ENCODE results near the gene HAL. TPM values are rescaled to one million over a fixed set of nuclear protein-coding genes. Genes with fewer than 3 reads are reported as not detected.
A peak's percentile ranks its signal among the peaks of the same experiment; 100 is the strongest.

The HAL gene
- total and polyA plus RNA-seq, 2 experiments from 2014 or later = not detected

DNA sequence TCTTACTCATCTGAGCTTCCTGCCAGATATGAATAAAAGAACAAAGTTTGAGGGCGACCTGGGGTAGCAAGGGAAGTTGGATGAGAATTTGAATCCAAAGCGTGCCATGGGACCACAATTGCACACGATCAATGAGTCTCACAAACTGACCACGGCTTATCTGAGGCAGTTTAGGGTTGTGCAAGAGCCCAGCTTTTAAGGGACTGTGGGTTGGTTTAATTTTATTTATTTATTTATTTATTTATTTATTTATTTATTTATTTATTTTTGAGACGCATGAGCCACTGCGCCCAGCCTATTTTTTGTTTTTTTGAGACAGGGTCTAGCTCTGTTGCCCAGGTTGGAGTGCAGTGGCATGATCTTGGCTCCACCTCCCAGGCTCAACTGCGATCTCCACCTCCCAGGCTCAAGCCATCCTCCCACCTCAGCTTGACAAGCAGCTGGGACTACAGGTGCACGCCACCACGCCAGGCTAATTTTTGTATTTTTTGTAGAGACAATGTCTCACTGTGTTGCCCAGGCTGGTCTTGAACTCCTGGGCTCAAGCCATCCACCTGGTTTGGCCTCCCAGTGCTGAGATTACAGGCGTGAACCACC lies 51.9 kb downstream of the HAL start:
- TF ChIP-seq, protein P1, sequence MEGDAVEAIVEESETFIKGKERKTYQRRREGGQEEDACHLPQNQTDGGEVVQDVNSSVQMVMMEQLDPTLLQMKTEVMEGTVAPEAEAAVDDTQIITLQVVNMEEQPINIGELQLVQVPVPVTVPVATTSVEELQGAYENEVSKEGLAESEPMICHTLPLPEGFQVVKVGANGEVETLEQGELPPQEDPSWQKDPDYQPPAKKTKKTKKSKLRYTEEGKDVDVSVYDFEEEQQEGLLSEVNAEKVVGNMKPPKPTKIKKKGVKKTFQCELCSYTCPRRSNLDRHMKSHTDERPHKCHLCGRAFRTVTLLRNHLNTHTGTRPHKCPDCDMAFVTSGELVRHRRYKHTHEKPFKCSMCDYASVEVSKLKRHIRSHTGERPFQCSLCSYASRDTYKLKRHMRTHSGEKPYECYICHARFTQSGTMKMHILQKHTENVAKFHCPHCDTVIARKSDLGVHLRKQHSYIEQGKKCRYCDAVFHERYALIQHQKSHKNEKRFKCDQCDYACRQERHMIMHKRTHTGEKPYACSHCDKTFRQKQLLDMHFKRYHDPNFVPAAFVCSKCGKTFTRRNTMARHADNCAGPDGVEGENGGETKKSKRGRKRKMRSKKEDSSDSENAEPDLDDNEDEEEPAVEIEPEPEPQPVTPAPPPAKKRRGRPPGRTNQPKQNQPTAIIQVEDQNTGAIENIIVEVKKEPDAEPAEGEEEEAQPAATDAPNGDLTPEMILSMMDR (IDR thresholded peaks at IDR 0.05; ENCODE audit: low read depth, low read length) = no peak
- H3K4me1 ChIP-seq (ENCODE audit: low read depth) = peaks cover 6% of the 10 kb centered on the region
- no peaks in the 10 kb centered on the region for H3K9me3 ChIP-seq (ENCODE audit: low read depth)
- H3K36me3 ChIP-seq = no peaks in the 10 kb centered on the region
- no peak overlapping the region for H3K4me3 ChIP-seq
- H3K27ac ChIP-seq = no peak overlapping the region
- peak in 1 of 2 donors; percentile 1 for DNase-seq (ENCODE audit: low read depth in 1 of 2, low spot score in 1 of 2)
- H3K27me3 ChIP-seq = peaks cover 25% of the 10 kb centered on the region

DNA sequence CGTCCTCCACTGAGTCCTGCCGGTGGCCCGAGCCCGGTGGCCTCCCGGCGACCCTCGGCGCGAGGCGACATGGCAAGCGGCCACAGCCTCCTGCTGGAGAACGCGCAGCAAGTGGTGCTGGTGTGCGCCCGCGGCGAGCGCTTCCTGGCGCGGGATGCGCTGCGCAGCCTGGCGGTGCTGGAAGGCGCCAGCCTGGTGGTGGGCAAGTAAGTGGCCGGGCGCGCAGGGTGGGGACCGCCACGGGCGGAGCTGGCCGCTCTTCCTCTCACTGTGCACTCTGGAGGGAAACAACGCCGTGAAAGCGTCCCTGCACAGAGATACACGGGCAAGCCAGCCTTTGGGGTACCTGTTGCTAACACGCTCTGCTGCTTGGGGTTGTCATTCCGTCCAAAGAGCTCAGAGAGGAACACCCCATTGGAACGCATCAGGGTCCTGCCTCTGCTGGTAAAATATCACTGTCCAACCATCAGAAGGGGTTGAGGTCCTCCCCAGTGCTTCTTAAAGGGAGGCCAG lies 52.8 kb downstream of the HAL start, which contains the start of gene AMDHD1:
AMDHD1 (plus strand) TSS at position 2 of the 513 bp plus-strand sequence; CDS start at position 70, 68 bp downstream.
- TF ChIP-seq, protein P1 (IDR thresholded peaks at IDR 0.05; ENCODE audit: low read depth, low read length) = peak; percentile 31
- Histone ChIP-seq H3K9me3 (ENCODE audit: low read depth) (no peaks in the 10 kb centered on the region), H3K36me3 (no peaks in the 10 kb centered on the region), H3K4me3 (peak within 1 kb of the TSS; percentile 89), H3K27me3 (peaks cover 25% of the 10 kb centered on the region), H3K27ac (no peak within 1 kb of the TSS), H3K4me1 (ENCODE audit: low read depth) (peaks cover 6% of the 10 kb centered on the region)
- DNase-seq (ENCODE audit: low read depth in 1 of 2, low spot score in 1 of 2) = peak; percentile 55 to 82

- H3K36me3 ChIP-seq = no peaks in the 10 kb centered on the region
- peak; percentile 64 to 66 for DNase-seq (ENCODE audit: low read depth in 1 of 2, low spot score in 1 of 2)
- H3K27me3 ChIP-seq = peaks cover 25% of the 10 kb centered on the region
- no peaks in the 10 kb centered on the region for H3K9me3 ChIP-seq (ENCODE audit: low read depth)
- H3K4me3 ChIP-seq = peak within 1 kb of the TSS; percentile 89
- H3K4me1 ChIP-seq (ENCODE audit: low read depth) = peaks cover 6% of the 10 kb centered on the region
- TF ChIP-seq, protein P1 (IDR thresholded peaks at IDR 0.05; ENCODE audit: low read depth, low read length) = no peak
- no peak within 1 kb of the TSS for H3K27ac ChIP-seq
Observed at GRCh38 chr12:95942524-95943329, 53.4 kb downstream of the HAL start, which contains the start of gene CCDC38. CCDC38 (minus strand) TSS chr12:95942614; CDS start chr12:95936509, 6,105 bp downstream.

- Histone ChIP-seq H3K27ac (no peak overlapping the region), H3K9me3 (ENCODE audit: low read depth) (no peaks in the 10 kb centered on the region), H3K27me3 (peaks cover 25% of the 10 kb centered on the region), H3K36me3 (no peaks in the 10 kb centered on the region), H3K4me3 (peak overlapping the region; percentile 89), H3K4me1 (ENCODE audit: low read depth) (peaks cover 6% of the 10 kb centered on the region)
- DNase-seq (ENCODE audit: low read depth in 1 of 2, low spot score in 1 of 2) = no peak
- TF ChIP-seq, protein P1 (IDR thresholded peaks at IDR 0.05; ENCODE audit: low read depth, low read length) = no peak
Observed at GRCh38 chr12:95942101-95942523, 54.0 kb downstream of the HAL start.

- peaks cover 21% of the 10 kb centered on the region for H3K27me3 ChIP-seq
- no peak overlapping the region for H3K27ac ChIP-seq
- peaks cover 6% of the 10 kb centered on the region for H3K4me1 ChIP-seq (ENCODE audit: low read depth)
- no peaks in the 10 kb centered on the region for H3K9me3 ChIP-seq (ENCODE audit: low read depth)
- DNase-seq (ENCODE audit: low read depth in 1 of 2, low spot score in 1 of 2) = no peak
- TF ChIP-seq, protein P1 (IDR thresholded peaks at IDR 0.05; ENCODE audit: low read depth, low read length) = no peak
- H3K36me3 ChIP-seq = no peaks in the 10 kb centered on the region
- no peak overlapping the region for H3K4me3 ChIP-seq
Observed at GRCh38 chr12:95940514-95940913, 55.6 kb downstream of the HAL start.

Other genes starting within 250 kb of the HAL start
- gene NTN4, start 205.6 kb downstream of the HAL start, total RNA-seq = 0.86 and 1.2 TPM in 2 replicates
- 1.4 TPM in 1 of 2 replicates, not detected in the other for gene NTN4, start 205.6 kb downstream of the HAL start, polyA plus RNA-seq
- gene SNRPF, start 137.4 kb downstream of the HAL start, total RNA-seq = 20.9 and 22.7 TPM in 2 replicates
- gene SNRPF, start 137.4 kb downstream of the HAL start, polyA plus RNA-seq = 64.0 and 76.2 TPM in 2 replicates
- not detected in 2 replicates for gene CCDC38, start 53.7 kb downstream of the HAL start, total RNA-seq
- not detected in 2 replicates for gene CCDC38, start 53.7 kb downstream of the HAL start, polyA plus RNA-seq
- gene AMDHD1, start 53.0 kb downstream of the HAL start, total RNA-seq = 0.15 and 0.25 TPM in 2 replicates
- gene AMDHD1, start 53.0 kb downstream of the HAL start, polyA plus RNA-seq = 0.06 TPM in 1 of 2 replicates, not detected in the other
- gene LTA4H, start 39.2 kb upstream of the HAL start, total RNA-seq = 76.6 and 109 TPM in 2 replicates
- gene LTA4H, start 39.2 kb upstream of the HAL start, polyA plus RNA-seq = 64.6 and 108 TPM in 2 replicates
- 5.1 and 9.6 TPM in 2 replicates for gene ELK3, start 198.0 kb upstream of the HAL start, total RNA-seq
- gene ELK3, start 198.0 kb upstream of the HAL start, polyA plus RNA-seq = 7.3 and 10.2 TPM in 2 replicates

All from cardiac muscle cell (in vitro differentiated cells and primary cell).